ENCODE data around the gene UPK3BL1. TPM values are rescaled to one million over a fixed set of nuclear protein-coding genes. Genes with fewer than 3 reads are reported as not detected.
"Not testable (repeated sequence)": the region's sequence is repeated elsewhere in the genome, so short reads cannot be mapped to it uniquely, and the experiment has no call there.

UPK3BL1 gene
- total RNA-seq, 2 experiments from 2014 or later = 27.2 to 28.4 TPM

DNA sequence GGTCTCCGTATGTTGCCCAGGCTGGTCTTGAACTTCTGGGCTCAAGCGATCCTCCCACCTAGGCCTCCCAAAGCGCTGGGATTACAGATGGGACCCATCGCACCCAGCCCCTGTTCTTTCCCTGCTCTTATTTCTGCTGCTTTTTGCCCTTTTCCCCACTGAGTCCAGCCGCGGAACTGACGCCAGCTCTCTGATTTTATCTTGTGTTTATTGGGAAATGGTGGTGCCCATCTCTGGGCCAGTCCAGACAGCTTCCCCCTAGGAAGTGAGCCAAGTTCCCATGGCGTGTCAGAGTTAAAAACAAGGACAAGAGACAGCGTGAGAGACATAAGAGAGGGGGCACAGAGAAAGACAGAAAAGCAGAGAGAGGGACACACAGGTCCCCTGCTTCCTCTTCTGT is 12.0 kb downstream of the UPK3BL1 start:
- H3K27me3 ChIP-seq (ENCODE audit: control insufficient read depth in 1 of 2, insufficient read depth in 2 of 2, low read length in 2 of 2); H3K4me1 Mint-ChIP-seq (ENCODE audit: low read depth); H3K9me3 ChIP-seq (ENCODE audit: control insufficient read depth in 1 of 2, insufficient read depth in 1 of 2, low read length in 2 of 2); H3K27ac Mint-ChIP-seq; H3K27ac ChIP-seq (ENCODE audit: low read depth in 1 of 2, low read length in 2 of 2); H3K4me1 ChIP-seq (ENCODE audit: insufficient read depth, low read length); H3K4me3 ChIP-seq (ENCODE audit: low read length); ATAC-seq (ENCODE audit: poor library complexity); H3K4me3 Mint-ChIP-seq; H3K36me3 ChIP-seq (ENCODE audit: insufficient read depth, low read length); H3K9me3 Mint-ChIP-seq; H3K36me3 Mint-ChIP-seq (ENCODE audit: low read depth); H3K27me3 Mint-ChIP-seq; CTCF ChIA-PET; intact Hi-C loops (cut with DNase I, micrococcal nuclease); POLR2A ChIA-PET: not testable (repeated sequence)
- peak in 1 of 14 experiments; percentile 4 for DNase-seq

DNA sequence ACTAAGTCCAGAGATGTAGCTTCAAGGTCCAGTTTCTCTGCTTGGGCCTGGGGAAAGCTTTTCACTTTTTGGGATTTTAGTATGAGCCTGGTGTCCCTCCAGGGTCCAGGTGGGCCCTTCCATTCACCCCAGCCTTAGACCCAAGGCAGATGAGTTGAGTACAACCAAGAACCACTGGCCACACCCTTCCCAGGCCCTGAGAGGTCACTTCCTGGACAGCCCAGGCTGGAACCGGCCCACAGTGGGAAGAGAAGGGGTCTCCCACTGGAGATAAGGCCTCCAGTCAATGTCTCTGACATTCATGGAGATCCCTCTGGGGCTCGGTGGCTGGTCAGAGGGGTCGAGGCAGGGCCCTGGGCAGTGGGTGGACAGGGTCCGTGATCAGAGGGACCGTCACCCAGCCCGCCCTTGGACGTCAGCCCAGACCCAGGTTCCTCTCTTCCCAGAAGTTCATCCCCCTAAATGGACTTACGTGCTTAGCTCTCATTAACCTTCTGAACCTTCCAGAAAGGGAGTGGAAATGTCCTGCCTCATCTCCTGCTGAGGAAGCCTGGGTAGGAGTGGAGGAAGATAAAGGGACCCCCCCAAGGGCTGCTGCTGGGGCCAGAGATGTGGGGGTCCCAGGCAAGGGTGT is 15.2 kb downstream of the UPK3BL1 start:
- H3K4me1 Mint-ChIP-seq (ENCODE audit: low read depth); H3K9me3 ChIP-seq (ENCODE audit: control insufficient read depth in 1 of 2, insufficient read depth in 1 of 2, low read length in 2 of 2); H3K27me3 ChIP-seq (ENCODE audit: control insufficient read depth in 1 of 2, insufficient read depth in 2 of 2, low read length in 2 of 2); H3K4me3 ChIP-seq (ENCODE audit: low read length); H3K36me3 Mint-ChIP-seq (ENCODE audit: low read depth); H3K4me1 ChIP-seq (ENCODE audit: insufficient read depth, low read length); POLR2A ChIA-PET; H3K27me3 Mint-ChIP-seq; H3K27ac ChIP-seq (ENCODE audit: low read depth in 1 of 2, low read length in 2 of 2); intact Hi-C loops (cut with DNase I, micrococcal nuclease); ATAC-seq (ENCODE audit: poor library complexity); H3K9me3 Mint-ChIP-seq; CTCF ChIA-PET; H3K4me3 Mint-ChIP-seq; H3K36me3 ChIP-seq (ENCODE audit: insufficient read depth, low read length); DNase-seq; H3K27ac Mint-ChIP-seq: not testable (repeated sequence)

DNA sequence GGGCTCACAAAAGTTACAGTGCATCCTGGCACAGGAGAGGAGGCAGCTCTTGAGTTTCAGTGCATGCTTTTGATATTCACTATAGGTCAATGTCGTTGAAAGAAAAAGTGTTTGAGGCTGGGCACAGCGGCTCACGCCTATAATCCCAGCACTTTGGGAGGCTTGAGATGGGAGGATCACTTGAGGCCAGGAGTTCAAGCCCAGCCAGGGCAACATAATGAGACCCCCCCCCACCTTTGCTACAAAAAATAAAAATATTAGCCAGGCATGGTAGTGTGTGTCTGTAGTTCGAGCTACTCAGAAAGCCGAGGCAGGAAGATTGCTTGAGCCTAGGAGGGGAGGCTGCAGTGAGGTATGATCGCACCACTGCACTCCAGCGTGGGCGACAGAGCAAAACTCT is 24.5 kb downstream of the UPK3BL1 start:
- H3K9me3 Mint-ChIP-seq; H3K27me3 Mint-ChIP-seq; H3K36me3 ChIP-seq (ENCODE audit: insufficient read depth, low read length); H3K4me3 ChIP-seq (ENCODE audit: low read length); H3K4me1 Mint-ChIP-seq (ENCODE audit: low read depth); POLR2A ChIA-PET; H3K27ac ChIP-seq (ENCODE audit: low read depth in 1 of 2, low read length in 2 of 2); H3K27ac Mint-ChIP-seq; H3K9me3 ChIP-seq (ENCODE audit: control insufficient read depth in 1 of 2, insufficient read depth in 1 of 2, low read length in 2 of 2); intact Hi-C loops (cut with DNase I, micrococcal nuclease); H3K4me1 ChIP-seq (ENCODE audit: insufficient read depth, low read length); CTCF ChIA-PET; H3K36me3 Mint-ChIP-seq (ENCODE audit: low read depth); H3K27me3 ChIP-seq (ENCODE audit: control insufficient read depth in 1 of 2, insufficient read depth in 2 of 2, low read length in 2 of 2); H3K4me3 Mint-ChIP-seq; ATAC-seq (ENCODE audit: poor library complexity): not testable (repeated sequence)
- DNase-seq = peak in 3 of 14 experiments; percentile 1 to 19 (median 6)

DNA sequence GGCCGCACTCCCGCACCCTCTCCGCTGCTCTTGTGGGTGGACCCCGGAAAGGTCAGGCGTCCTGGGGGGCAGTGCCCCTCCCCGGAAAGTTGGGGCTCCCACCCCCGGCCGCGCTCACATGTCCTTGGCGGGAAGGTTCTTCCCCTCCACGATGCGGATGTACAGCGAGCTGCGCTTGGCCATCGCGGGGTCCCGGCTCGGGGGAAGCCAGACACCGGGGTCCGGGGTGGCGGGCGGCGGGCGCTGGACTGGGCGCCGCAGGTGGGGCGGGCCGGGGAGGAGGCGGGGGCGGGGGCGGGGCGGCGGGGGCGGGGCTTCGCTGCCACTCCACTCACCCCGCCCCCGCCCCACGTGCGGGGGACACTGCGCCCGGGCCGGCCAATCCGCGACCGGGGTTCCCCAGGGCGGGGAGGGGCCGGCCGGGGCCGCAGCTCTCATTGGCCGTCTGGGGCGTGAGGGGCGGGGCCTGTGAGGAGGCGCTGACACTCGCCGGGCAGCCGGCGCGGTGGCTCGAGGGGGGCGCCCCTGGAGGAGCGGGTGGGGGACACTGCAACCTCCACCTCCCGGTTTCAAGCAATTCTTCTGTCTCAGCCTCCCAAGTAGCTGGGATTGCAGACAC is 26.0 kb downstream of the UPK3BL1 start, which contains the start of gene RASA4:
TSS of gene RASA4 (minus strand) at position 250 of the 619 bp plus-strand sequence. CDS start at position 183, 67 bp downstream.
- H3K4me1 ChIP-seq (ENCODE audit: insufficient read depth, low read length); H3K9me3 Mint-ChIP-seq; H3K36me3 ChIP-seq (ENCODE audit: insufficient read depth, low read length); H3K27ac Mint-ChIP-seq; POLR2A ChIA-PET; intact Hi-C loops (cut with DNase I, micrococcal nuclease); H3K36me3 Mint-ChIP-seq (ENCODE audit: low read depth); H3K4me1 Mint-ChIP-seq (ENCODE audit: low read depth); H3K27ac ChIP-seq (ENCODE audit: low read depth in 1 of 2, low read length in 2 of 2); H3K27me3 Mint-ChIP-seq; H3K4me3 Mint-ChIP-seq; CTCF ChIA-PET; H3K9me3 ChIP-seq (ENCODE audit: control insufficient read depth in 1 of 2, insufficient read depth in 1 of 2, low read length in 2 of 2); H3K27me3 ChIP-seq (ENCODE audit: control insufficient read depth in 1 of 2, insufficient read depth in 2 of 2, low read length in 2 of 2): not testable (repeated sequence)
- DNase-seq (peak in 12 of 14 experiments; percentile 9 to 69 (median 26)), ATAC-seq (ENCODE audit: poor library complexity) (peak; percentile 100)
- peak within 1 kb of the TSS; percentile 34 for H3K4me3 ChIP-seq (ENCODE audit: low read length)

DNA sequence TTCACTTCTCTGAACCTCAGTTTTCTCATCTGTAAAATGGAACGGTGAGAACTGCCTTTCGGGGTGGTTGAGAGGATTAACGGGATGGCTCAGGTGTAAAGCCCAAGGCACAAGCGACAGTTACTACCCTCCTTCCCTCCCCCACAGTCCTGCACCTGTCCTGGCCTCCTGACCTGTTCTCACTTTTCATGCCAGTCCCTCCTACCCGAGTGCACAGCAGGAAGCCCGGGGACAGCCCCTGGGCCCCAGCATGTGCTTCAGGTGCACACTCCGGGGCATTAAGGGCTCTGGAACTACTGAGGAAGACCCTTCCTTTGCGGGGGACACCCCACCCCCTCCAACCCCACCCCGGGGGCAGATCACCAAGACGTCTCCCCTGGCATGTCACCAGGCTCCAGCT is 26.7 kb downstream of the UPK3BL1 start:
- intact Hi-C loops (cut with DNase I, micrococcal nuclease); H3K4me3 Mint-ChIP-seq; H3K36me3 Mint-ChIP-seq (ENCODE audit: low read depth); ATAC-seq (ENCODE audit: poor library complexity); H3K4me3 ChIP-seq (ENCODE audit: low read length); H3K27ac ChIP-seq (ENCODE audit: low read depth in 1 of 2, low read length in 2 of 2); H3K27me3 Mint-ChIP-seq; H3K9me3 Mint-ChIP-seq; H3K36me3 ChIP-seq (ENCODE audit: insufficient read depth, low read length); H3K27ac Mint-ChIP-seq; H3K9me3 ChIP-seq (ENCODE audit: control insufficient read depth in 1 of 2, insufficient read depth in 1 of 2, low read length in 2 of 2); H3K27me3 ChIP-seq (ENCODE audit: control insufficient read depth in 1 of 2, insufficient read depth in 2 of 2, low read length in 2 of 2); DNase-seq; POLR2A ChIA-PET; H3K4me1 Mint-ChIP-seq (ENCODE audit: low read depth); CTCF ChIA-PET; H3K4me1 ChIP-seq (ENCODE audit: insufficient read depth, low read length): not testable (repeated sequence)

DNA sequence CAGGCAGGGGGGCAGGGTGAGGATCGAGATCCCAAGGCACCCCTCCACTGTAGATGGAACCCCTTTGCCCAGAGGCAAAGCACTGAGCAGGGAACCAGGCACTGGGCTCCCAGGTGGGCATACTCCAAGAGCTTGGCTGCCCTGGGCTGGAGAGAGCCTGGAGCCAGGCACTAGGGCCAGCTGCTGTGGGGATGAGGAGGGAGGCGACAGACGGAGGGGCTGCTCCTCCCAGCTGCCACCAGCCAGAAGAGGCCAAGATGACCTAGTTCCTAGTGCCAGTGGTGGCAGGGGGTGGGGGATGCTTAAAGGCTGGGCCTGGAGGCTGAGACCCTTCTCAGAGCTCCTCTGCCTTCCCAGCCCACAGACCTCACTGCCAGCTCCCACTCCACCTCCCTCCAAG is 27.7 kb downstream of the UPK3BL1 start:
- H3K9me3 Mint-ChIP-seq; CTCF ChIA-PET; H3K4me1 ChIP-seq (ENCODE audit: insufficient read depth, low read length); H3K4me3 ChIP-seq (ENCODE audit: low read length); intact Hi-C loops (cut with DNase I, micrococcal nuclease); H3K36me3 ChIP-seq (ENCODE audit: insufficient read depth, low read length); ATAC-seq (ENCODE audit: poor library complexity); H3K27ac ChIP-seq (ENCODE audit: low read depth in 1 of 2, low read length in 2 of 2); H3K27me3 Mint-ChIP-seq; H3K36me3 Mint-ChIP-seq (ENCODE audit: low read depth); H3K9me3 ChIP-seq (ENCODE audit: control insufficient read depth in 1 of 2, insufficient read depth in 1 of 2, low read length in 2 of 2); H3K4me1 Mint-ChIP-seq (ENCODE audit: low read depth); DNase-seq; H3K27me3 ChIP-seq (ENCODE audit: control insufficient read depth in 1 of 2, insufficient read depth in 2 of 2, low read length in 2 of 2); POLR2A ChIA-PET; H3K4me3 Mint-ChIP-seq; H3K27ac Mint-ChIP-seq: not testable (repeated sequence)

DNA sequence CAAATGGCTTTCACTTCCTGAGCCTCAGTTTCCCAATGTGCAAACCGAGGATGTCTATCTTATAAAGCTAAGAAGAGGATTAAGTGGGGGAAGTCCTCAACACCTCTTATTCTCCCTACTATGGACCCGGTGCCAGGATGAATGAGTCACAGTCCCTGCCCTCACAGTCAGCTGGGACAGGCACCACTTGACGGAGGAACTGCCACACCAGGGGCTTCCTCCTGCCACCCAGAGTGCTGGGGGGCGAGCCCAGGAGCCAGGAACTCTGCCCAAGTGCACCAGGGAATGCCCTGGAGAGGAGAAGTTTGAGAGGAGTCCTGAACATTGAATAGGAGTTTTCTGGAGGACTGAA is 28.3 kb downstream of the UPK3BL1 start:
- H3K4me3 Mint-ChIP-seq; H3K4me1 Mint-ChIP-seq (ENCODE audit: low read depth); H3K27me3 ChIP-seq (ENCODE audit: control insufficient read depth in 1 of 2, insufficient read depth in 2 of 2, low read length in 2 of 2); DNase-seq; intact Hi-C loops (cut with DNase I, micrococcal nuclease); H3K9me3 ChIP-seq (ENCODE audit: control insufficient read depth in 1 of 2, insufficient read depth in 1 of 2, low read length in 2 of 2); H3K27ac ChIP-seq (ENCODE audit: low read depth in 1 of 2, low read length in 2 of 2); POLR2A ChIA-PET; H3K27me3 Mint-ChIP-seq; H3K36me3 ChIP-seq (ENCODE audit: insufficient read depth, low read length); H3K9me3 Mint-ChIP-seq; H3K4me3 ChIP-seq (ENCODE audit: low read length); H3K4me1 ChIP-seq (ENCODE audit: insufficient read depth, low read length); H3K36me3 Mint-ChIP-seq (ENCODE audit: low read depth); CTCF ChIA-PET; ATAC-seq (ENCODE audit: poor library complexity); H3K27ac Mint-ChIP-seq: not testable (repeated sequence)

Measured in CD4-positive, alpha-beta T cell (primary cell).